GM18505 (cell line): ENCODE results near the gene ZNRF2.

Source experiments
- ATAC-seq: cut with Tn5 transposase; IDR thresholded peaks from one replicate; pipeline ENCODE4 v1.9.1; 2021; ENCODE audit not compliant: unreplicated experiment
- POLR2A ChIP-seq: IDR thresholded peaks from 4 replicates; pipeline ENCODE4 v1.6.1; 2011; ENCODE audit warnings: borderline replicate concordance; ENCODE audit not compliant: insufficient read depth, insufficient read length; ENCODE audit errors: extremely low read depth

ZNRF2 gene

DNA sequence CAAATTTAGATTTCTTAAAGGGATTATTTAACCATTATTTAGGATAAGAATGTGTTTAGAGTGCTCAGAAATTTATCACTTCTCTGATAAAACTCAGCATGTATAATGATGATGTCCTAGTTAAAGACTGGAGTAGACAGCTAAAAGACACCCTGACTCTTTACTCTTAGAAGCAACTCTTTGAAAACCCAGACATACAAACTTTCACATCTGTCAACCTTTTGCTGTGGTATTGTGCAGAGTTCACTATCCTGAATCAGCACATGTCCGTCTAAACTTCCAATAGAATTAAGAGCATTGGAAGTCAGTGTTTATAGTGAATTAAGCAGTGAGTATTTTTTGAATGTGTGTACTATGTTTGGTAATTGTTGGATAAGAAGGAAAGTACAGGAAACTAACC, 24.9 kb downstream of the ZNRF2 start:
- no peak for TF ChIP-seq POLR2A
- no peak for ATAC-seq

DNA sequence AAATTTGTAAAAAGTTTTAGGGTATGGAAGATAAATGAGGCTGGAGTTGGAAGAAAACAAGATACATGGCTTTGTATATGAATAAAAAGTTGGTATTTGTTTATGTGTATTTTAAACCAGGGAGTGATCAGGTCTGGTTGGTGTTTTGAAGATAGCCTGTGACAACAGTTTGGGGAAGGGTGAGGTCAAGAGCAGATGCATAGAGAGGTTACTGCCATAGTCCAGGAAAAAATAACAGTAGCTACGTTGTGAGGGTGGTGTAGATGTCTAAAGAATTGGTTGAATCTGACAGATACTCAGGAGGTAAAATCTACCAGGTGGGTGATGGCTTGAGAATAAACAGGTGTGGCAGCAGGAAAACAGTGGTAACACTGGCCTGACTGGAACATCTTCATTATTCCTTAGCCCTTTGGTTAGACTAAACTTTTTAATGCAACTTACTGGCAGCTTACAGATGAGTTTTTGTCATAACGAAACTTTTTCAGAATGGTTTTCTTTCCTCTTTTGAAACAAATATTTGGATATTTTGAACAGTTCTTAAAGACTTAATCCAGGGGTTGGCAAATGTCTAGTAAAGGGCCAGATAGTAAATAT, 25.5 kb downstream of the ZNRF2 start:
- no peak for TF ChIP-seq POLR2A
- no peak for ATAC-seq

DNA sequence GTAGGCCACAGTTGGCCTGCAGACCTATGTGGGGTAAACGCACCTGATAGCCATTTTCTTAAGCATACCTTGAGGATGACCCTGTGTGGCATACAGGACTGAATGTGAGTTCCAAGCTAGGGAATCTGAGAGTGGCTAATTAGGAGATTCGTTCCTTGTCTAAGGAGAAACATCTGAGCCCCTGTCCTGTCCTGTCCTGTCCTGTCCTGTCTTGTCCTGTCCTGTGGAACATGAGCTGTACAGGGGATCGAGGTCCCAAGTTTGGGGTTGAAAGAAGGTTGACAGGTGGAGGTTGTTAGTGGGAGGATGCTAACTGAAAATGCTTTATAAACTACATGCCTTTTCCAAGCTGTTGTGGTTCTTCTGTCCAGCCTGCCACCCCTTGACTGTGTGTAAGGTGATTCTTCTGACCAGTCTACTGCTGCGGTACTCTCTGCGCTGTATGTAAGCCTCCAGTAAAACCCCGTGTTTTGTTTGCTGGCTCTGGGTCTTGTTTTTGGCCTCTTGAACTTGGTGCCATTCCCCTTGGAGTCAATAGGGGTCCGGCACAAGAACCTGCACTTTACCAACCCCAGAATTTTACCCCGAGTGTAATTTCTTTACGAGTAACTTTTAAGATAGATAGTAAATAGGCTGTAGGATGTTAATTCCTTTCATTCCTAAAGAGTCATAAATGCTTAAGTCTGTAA, 26.4 kb downstream of the ZNRF2 start:
- no peak for TF ChIP-seq POLR2A
- no peak for ATAC-seq

DNA sequence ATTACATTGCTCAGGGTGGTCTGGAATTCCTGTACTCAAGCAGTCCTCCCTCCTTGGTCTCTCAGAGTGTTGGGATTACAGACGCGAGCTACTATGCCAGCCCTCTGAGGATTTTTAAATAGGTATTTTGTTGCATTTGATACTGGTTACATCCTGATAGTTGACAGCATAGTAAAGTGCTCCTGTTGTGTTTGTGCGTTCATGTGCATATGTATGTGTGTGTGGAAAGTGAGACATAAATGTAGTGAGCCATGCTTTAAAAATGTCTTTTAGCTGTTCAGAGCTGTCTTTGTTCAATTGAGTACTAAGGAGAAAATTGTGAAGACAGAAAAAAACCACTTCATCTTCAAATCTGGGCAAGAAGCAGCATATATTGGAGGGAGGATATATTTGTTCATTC, 27.8 kb downstream of the ZNRF2 start:
- ATAC-seq, result no peak

GRCh38 chr7:30313348-30313747, 29.0 kb downstream of the ZNRF2 start:
- no peak for ATAC-seq
- TF ChIP-seq POLR2A, result no peak

More for the DNA sequence above, 27.8 kb downstream of the ZNRF2 start:
- no peak for TF ChIP-seq POLR2A

- TF ChIP-seq POLR2A, result no peak
- ATAC-seq, result no peak
Observed at GRCh38 chr7:30313793-30314192, 29.4 kb downstream of the ZNRF2 start.

DNA sequence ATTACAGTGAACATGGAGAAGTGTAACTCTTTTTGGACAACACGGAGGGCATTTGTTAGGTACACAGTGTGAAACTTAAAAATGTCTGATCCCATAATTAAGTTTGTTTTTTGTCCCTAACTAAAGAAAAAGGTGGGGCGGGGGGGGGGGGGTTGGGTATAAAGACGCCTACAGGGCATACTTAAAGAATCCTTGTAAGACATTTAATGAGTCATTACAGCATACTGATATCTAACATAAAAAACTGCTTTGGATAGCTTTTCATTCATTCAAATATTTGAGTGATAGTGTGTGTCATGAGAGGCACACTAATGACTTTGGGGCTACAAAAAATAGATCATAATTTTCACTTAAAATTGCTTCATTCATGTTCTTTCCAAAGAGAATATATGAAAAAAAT, 31.2 kb downstream of the ZNRF2 start:
- TF ChIP-seq POLR2A, result no peak
- no peak for ATAC-seq

GRCh38 chr7:30320392-30320791, 36.0 kb downstream of the ZNRF2 start:
- no peak for TF ChIP-seq POLR2A
- ATAC-seq, result no peak

DNA sequence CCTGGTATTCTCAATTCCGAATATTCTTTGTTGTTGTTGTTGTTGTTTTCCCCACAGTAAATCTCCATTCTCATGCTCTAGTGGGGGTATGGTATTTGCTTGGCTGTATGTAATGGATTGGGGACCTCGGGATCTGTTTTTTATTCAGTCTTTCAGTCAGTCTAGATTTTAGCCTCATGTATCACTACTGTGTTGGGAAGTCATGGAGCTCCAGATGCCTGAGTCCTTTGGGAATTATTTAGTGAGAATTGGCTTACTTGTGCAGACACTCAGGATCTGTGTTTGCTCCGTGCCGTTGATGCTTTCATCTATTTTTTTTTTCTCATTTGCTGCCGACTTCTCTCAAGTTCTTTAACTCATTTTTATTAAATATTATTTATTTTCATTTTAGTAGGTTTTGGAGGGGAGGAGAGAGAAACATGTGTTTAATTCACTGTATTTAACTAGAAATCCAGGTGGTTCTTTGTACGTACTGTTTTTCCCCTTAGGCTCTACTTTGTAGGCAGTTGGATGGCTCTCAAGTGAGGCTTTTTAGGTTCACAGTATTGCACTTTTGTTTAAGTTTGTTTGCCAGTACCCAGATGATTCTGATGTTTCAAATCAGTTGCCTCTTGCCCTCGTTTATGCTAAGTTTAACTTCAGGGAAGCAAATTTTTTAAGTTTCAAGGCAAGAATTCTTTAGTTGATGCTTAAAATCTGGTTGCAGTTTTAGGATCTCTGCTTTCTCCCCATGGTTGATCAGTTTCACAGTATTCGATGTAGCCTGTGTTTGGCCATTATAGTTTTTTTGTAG, 36.9 kb downstream of the ZNRF2 start:
- ATAC-seq, result no peak

GRCh38 chr7:30321882-30322192, 37.4 kb downstream of the ZNRF2 start:
- TF ChIP-seq POLR2A, result no peak
- no peak for ATAC-seq

More for the DNA sequence above, 36.9 kb downstream of the ZNRF2 start:
- no peak for TF ChIP-seq POLR2A

- peak; percentile 80 for ATAC-seq
- peak; percentile 43 for TF ChIP-seq POLR2A
Observed at GRCh38 chr7:30322271-30323005, 38.0 kb downstream of the ZNRF2 start.

DNA sequence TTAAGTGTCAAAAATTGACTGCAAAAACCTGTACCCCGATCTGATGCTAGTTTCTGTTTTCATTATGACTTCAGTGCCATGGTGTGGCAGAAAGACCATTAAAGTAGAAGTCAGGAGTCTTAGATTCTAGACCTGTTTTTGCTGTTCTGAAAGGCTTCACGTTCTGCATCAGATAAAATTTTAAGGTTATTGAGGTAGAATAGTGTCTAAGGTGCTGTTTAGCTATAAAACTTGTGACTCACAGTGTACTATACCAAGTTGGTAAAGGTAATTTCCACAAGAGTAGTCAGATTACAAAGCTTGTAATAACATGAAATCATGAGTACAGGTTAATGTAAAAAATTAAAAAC, 38.6 kb downstream of the ZNRF2 start:
- TF ChIP-seq POLR2A, result no peak

GRCh38 chr7:30327813-30328212, 43.4 kb downstream of the ZNRF2 start:
- TF ChIP-seq POLR2A, result no peak
- ATAC-seq, result no peak

More for the DNA sequence above, 38.6 kb downstream of the ZNRF2 start:
- ATAC-seq, result peak; percentile 46
